HEK293 (cell line): ENCODE results near the gene MUC20.

Experiments
- CTCF ChIA-PET: fragments of 350-600 bp; formaldehyde crosslinking; extraction: SDS; loops from one replicate; lab custom pipeline; 2021; ENCODE audit warnings: antibody characterized with exemption; lab: Yijun Ruan, JAX
- POLR2A ChIA-PET: fragments of 300-600 bp; formaldehyde crosslinking; extraction: SDS; loops from one replicate; lab custom pipeline; 2020; ENCODE audit warnings: antibody characterized with exemption, inconsistent platforms; lab: Yijun Ruan, JAX
- H3K27ac ChIP-seq: fragments of 200-500 bp; sonication (Bioruptor generic); 2 replicates; pipeline ENCODE4 v1.5.1; 2014; ENCODE audit warnings: low read depth, low read length, control low read depth, inconsistent platforms; ENCODE audit errors: extremely low read depth
- H3K36me3 ChIP-seq, 2 experiments: fragments of 200-500 bp in 1 of 2; sonication (Bioruptor generic) in 1 of 2; 1 replicate in 1 of 2; 2 replicates in 1 of 2; pipeline ENCODE4 v1.5.1; 2014 to 2017; ENCODE audit warnings: inconsistent platforms in 2 of 2, low read length in 2 of 2; ENCODE audit not compliant: control insufficient read depth in 2 of 2, insufficient read depth in 1 of 2
- H3K4me1 ChIP-seq: fragments of 200-500 bp; sonication (Bioruptor generic); 2 replicates; pipeline ENCODE4 v1.5.1; 2014; ENCODE audit warnings: mild to moderate bottlenecking, low read length, inconsistent platforms; ENCODE audit not compliant: control insufficient read depth, insufficient read depth
- H3K4me3 ChIP-seq: 2 replicates; pipeline ENCODE4 v1.5.1; 2011; ENCODE audit warnings: low read depth, mild to moderate bottlenecking, control low read depth, low read length, moderate library complexity
- H3K9me3 ChIP-seq: fragments of 200-500 bp; sonication (Bioruptor generic); 2 replicates; pipeline ENCODE4 v1.5.1; 2014; ENCODE audit warnings: low read depth, low read length, inconsistent platforms; ENCODE audit not compliant: control insufficient read depth, insufficient read depth
- BCL11B ChIP-seq: fragments of 450-650 bp; formaldehyde crosslinking; IDR thresholded peaks from 2 replicates; pipeline ENCODE4 v1.5.1; 2016; ENCODE audit warnings: low read depth, missing biosample characterization, missing genetic modification characterization
- EGR2 ChIP-seq: fragments of 450-650 bp; formaldehyde crosslinking; IDR thresholded peaks from 2 replicates; pipeline ENCODE4 v1.5.1; 2016; ENCODE audit warnings: low read depth, missing biosample characterization, missing genetic modification characterization
- GLI4 ChIP-seq: fragments of 450-650 bp; formaldehyde crosslinking; IDR thresholded peaks from 2 replicates; pipeline ENCODE4 v1.5.1; 2016; ENCODE audit warnings: missing biosample characterization, missing genetic modification characterization
- HOXC10 ChIP-seq: sonication (generic); formaldehyde crosslinking; IDR thresholded peaks from 2 replicates; pipeline ENCODE4 v1.8.1; 2023; ENCODE audit warnings: mild to moderate bottlenecking, missing genetic modification reagents
- KLF10 ChIP-seq: fragments of 450-650 bp; IDR thresholded peaks from 2 replicates; pipeline ENCODE4 v1.5.1; 2018; ENCODE audit warnings: missing biosample characterization, mild to moderate bottlenecking, missing genetic modification characterization
- KLF9 ChIP-seq: fragments of 450-650 bp; formaldehyde crosslinking; IDR thresholded peaks from 2 replicates; pipeline ENCODE4 v1.5.1; 2016; ENCODE audit warnings: missing biosample characterization, missing genetic modification characterization, low read depth
- MEIS1 ChIP-seq: sonication (generic); formaldehyde crosslinking; IDR thresholded peaks from 2 replicates; pipeline ENCODE4 v1.8.1; 2022; ENCODE audit warnings: missing genetic modification reagents, mild to moderate bottlenecking, borderline replicate concordance
- REPIN1 ChIP-seq: fragments of 450-650 bp; formaldehyde crosslinking; IDR thresholded peaks from 2 replicates; pipeline ENCODE4 v1.5.1; 2017; ENCODE audit warnings: missing biosample characterization, missing genetic modification characterization, low read depth
- SALL2 ChIP-seq: fragments of 450-650 bp; formaldehyde crosslinking; IDR thresholded peaks from 2 replicates; pipeline ENCODE4 v1.5.0; 2017; ENCODE audit warnings: missing biosample characterization, mild to moderate bottlenecking, missing genetic modification characterization, borderline replicate concordance
- SCRT2 ChIP-seq: fragments of 450-650 bp; formaldehyde crosslinking; IDR thresholded peaks from 2 replicates; pipeline ENCODE4 v1.5.1; 2016; ENCODE audit warnings: missing biosample characterization, missing genetic modification characterization
- YY1 ChIP-seq: fragments of 450-650 bp; formaldehyde crosslinking; IDR thresholded peaks from 2 replicates; pipeline ENCODE4 v1.5.1; 2018; ENCODE audit warnings: missing biosample characterization, missing genetic modification characterization
- ZBTB10 ChIP-seq: fragments of 450-650 bp; formaldehyde crosslinking; IDR thresholded peaks from 2 replicates; pipeline ENCODE4 v1.5.1; 2016; ENCODE audit warnings: missing biosample characterization, missing genetic modification characterization
- ZBTB8A ChIP-seq: fragments of 450-650 bp; formaldehyde crosslinking; IDR thresholded peaks from 2 replicates; pipeline ENCODE4 v1.5.1; 2016; ENCODE audit warnings: missing biosample characterization, missing genetic modification characterization
- ZNF114 ChIP-seq: fragments of 450-650 bp; formaldehyde crosslinking; IDR thresholded peaks from 2 replicates; pipeline ENCODE4 v1.5.0; 2017; ENCODE audit warnings: missing biosample characterization, missing genetic modification characterization
- ZNF121 ChIP-seq: fragments of 450-650 bp; formaldehyde crosslinking; IDR thresholded peaks from 2 replicates; pipeline ENCODE4 v1.5.1; 2016; ENCODE audit warnings: missing biosample characterization, missing genetic modification characterization
- ZNF146 ChIP-seq: fragments of 450-650 bp; formaldehyde crosslinking; IDR thresholded peaks from 2 replicates; pipeline ENCODE4 v1.5.1; 2016; ENCODE audit warnings: missing biosample characterization, missing genetic modification characterization
- ZNF202 ChIP-seq: fragments of 450-650 bp; formaldehyde crosslinking; IDR thresholded peaks from 2 replicates; pipeline ENCODE4 v1.5.1; 2016; ENCODE audit warnings: missing biosample characterization, missing genetic modification characterization, borderline replicate concordance
- ZNF24 ChIP-seq: fragments of 450-650 bp; formaldehyde crosslinking; IDR thresholded peaks from 2 replicates; pipeline ENCODE4 v1.5.1; 2016; ENCODE audit warnings: missing biosample characterization, missing genetic modification characterization
- ZNF416 ChIP-seq: fragments of 450-650 bp; formaldehyde crosslinking; IDR thresholded peaks from 2 replicates; pipeline ENCODE4 v1.5.1; 2016; ENCODE audit warnings: missing biosample characterization, missing genetic modification characterization
- ZNF433 ChIP-seq: fragments of 450-650 bp; formaldehyde crosslinking; IDR thresholded peaks from 2 replicates; pipeline ENCODE4 v1.5.1; 2016; ENCODE audit warnings: missing biosample characterization, missing genetic modification characterization, low read depth
- ZNF555 ChIP-seq: fragments of 450-650 bp; formaldehyde crosslinking; conservative IDR thresholded peaks from 2 replicates; pipeline ENCODE4 v1.5.1; 2017; ENCODE audit warnings: missing biosample characterization, mild to moderate bottlenecking, missing genetic modification characterization, inconsistent platforms
- ZNF610 ChIP-seq: fragments of 450-650 bp; formaldehyde crosslinking; IDR thresholded peaks from 2 replicates; pipeline ENCODE4 v1.5.1; 2016; ENCODE audit warnings: missing biosample characterization, missing genetic modification characterization, borderline replicate concordance
- ZNF747 ChIP-seq: fragments of 450-650 bp; formaldehyde crosslinking; IDR thresholded peaks from 2 replicates; pipeline ENCODE4 v1.5.1; 2016; ENCODE audit warnings: missing biosample characterization, missing genetic modification characterization
- ZNF785 ChIP-seq: fragments of 450-650 bp; formaldehyde crosslinking; IDR thresholded peaks from 2 replicates; pipeline ENCODE4 v1.5.1; 2016; ENCODE audit warnings: missing biosample characterization, missing genetic modification characterization
- TF ChIP-seq, protein P1 (sequence below): fragments of 450-650 bp; formaldehyde crosslinking; IDR thresholded peaks from 2 replicates; pipeline ENCODE4 v1.5.1; 2016; ENCODE audit warnings: missing biosample characterization, missing genetic modification characterization
- TF ChIP-seq, protein P2 (sequence below): fragments of 450-650 bp; formaldehyde crosslinking; IDR thresholded peaks from 2 replicates; pipeline ENCODE4 v1.5.1; 2017; ENCODE audit warnings: missing biosample characterization, missing genetic modification characterization

MUC20 gene

GRCh38 chr3:195758721-195759353, 38.1 kb downstream of the MUC20 start:
- no peak for TF ChIP-seq GLI4 (tag by site-specific recombination)
- no peak for TF ChIP-seq ZNF555 (tag by site-specific recombination)
- TF ChIP-seq ZNF146 (tag by site-specific recombination): no peak
- TF ChIP-seq ZNF114: no peak
- TF ChIP-seq KLF9: no peak
- no peak for TF ChIP-seq ZNF610 (tag by site-specific recombination)
- TF ChIP-seq ZNF416 (tag by site-specific recombination): no peak
- TF ChIP-seq, protein P1, sequence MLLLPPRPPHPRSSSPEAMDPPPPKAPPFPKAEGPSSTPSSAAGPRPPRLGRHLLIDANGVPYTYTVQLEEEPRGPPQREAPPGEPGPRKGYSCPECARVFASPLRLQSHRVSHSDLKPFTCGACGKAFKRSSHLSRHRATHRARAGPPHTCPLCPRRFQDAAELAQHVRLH: no peak
- no peak for TF ChIP-seq ZNF785 (tag by site-specific recombination)
- no peak for TF ChIP-seq MEIS1 (CRISPR knock-in tag)
- no peak for TF ChIP-seq ZNF747
- TF ChIP-seq YY1 (tag by site-specific recombination): no peak
- TF ChIP-seq BCL11B (tag by site-specific recombination): no peak
- no peak for TF ChIP-seq KLF10 (tag by site-specific recombination)
- no peak for TF ChIP-seq ZNF202 (tag by site-specific recombination)
- no peak for TF ChIP-seq EGR2
- TF ChIP-seq, protein P2, sequence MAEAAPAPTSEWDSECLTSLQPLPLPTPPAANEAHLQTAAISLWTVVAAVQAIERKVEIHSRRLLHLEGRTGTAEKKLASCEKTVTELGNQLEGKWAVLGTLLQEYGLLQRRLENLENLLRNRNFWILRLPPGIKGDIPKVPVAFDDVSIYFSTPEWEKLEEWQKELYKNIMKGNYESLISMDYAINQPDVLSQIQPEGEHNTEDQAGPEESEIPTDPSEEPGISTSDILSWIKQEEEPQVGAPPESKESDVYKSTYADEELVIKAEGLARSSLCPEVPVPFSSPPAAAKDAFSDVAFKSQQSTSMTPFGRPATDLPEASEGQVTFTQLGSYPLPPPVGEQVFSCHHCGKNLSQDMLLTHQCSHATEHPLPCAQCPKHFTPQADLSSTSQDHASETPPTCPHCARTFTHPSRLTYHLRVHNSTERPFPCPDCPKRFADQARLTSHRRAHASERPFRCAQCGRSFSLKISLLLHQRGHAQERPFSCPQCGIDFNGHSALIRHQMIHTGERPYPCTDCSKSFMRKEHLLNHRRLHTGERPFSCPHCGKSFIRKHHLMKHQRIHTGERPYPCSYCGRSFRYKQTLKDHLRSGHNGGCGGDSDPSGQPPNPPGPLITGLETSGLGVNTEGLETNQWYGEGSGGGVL (tag by site-specific recombination): no peak
- Histone ChIP-seq H3K27ac (no peak overlapping the region), H3K36me3 (no peaks in the 10 kb centered on the region), H3K9me3 (no peaks in the 10 kb centered on the region), H3K4me1 (no peaks in the 10 kb centered on the region), H3K4me3 (no peak overlapping the region)
- ChIA-PET CTCF (interaction anchor here (0.5 kb wide), 1 partner anchor 136 kb away, joined by 3 read pairs; no protein-coding TSS in a partner anchor), POLR2A (no interaction called here)

DNA sequence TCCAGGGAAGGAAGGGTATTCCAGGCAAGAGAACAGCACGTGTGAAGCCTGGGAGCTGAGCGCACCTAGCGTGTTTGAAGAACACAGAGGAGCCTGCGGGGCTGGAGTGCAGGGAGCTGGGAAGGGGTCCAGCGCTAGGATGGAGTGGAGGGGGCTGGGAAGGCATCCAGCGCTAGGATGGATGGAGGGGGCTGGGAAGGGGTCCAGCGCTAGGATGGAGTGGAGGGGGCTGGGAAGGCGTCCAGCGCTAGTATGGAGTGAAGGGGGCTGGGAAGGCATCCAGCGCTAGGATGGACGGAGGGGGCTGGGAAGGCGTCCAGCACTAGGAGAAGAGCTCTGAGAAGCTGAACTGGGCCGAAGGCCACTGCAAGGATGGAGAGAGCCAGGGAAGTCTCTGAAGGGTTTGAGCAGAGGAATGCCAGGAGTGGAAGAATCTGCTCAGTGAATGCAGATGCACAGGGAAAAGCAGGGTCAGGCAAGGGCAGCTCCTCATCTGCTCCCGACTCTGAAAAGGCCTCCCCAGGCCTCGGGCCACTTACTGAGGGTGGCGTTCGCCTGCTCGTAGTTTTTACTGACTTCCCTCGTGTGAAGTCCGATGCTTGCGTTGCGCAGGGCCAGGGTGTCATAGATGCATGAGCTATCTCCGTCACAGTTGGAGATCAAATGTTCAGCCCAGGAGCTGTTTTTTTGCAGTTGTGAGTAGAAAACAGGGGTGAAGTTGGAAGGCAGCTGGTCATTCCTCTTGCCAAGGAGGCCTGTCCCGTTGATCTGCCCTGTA, 39.8 kb downstream of the MUC20 start:
- TF ChIP-seq SCRT2 (no peak), ZNF24 (tag by site-specific recombination) (no peak), ZBTB8A (no peak), SALL2 (no peak), ZNF121 (tag by site-specific recombination) (no peak), ZNF433 (tag by site-specific recombination) (no peak), ZNF114 (no peak), ZBTB10 (tag by site-specific recombination) (no peak), HOXC10 (no peak), REPIN1 (tag by site-specific recombination) (no peak)
- Histone ChIP-seq H3K27ac (no peak overlapping the region), H3K36me3 (no peaks in the 10 kb centered on the region), H3K4me1 (no peaks in the 10 kb centered on the region), H3K9me3 (no peaks in the 10 kb centered on the region), H3K4me3 (no peak overlapping the region)
- CTCF ChIA-PET: no interaction called here
- POLR2A ChIA-PET: no interaction called here
